ENCODE measurements around the gene MTR. TPM values are rescaled to one million over a fixed set of nuclear protein-coding genes. Genes with fewer than 3 reads are reported as not detected.

Gene MTR
- total RNA-seq, 1 donor from 2014 or later = 37.1 TPM

GRCh38 chr1:236760986-236761385 lies 34.1 kb upstream of the MTR start:
- DNase-seq (no peak), ATAC-seq (ENCODE audit: low read depth) (no peak)
- no peak overlapping the region for H3K4me3 Mint-ChIP-seq
- CTCF ChIA-PET = no interaction called here
- no peaks in the 10 kb centered on the region for H3K9me3 Mint-ChIP-seq
- no peak overlapping the region for H3K27ac Mint-ChIP-seq
- intact Hi-C loops (cut with micrococcal nuclease) = no loop called here
- POLR2A ChIA-PET = no interaction called here
- H3K27me3 Mint-ChIP-seq = peaks cover 7% of the 10 kb centered on the region
- no peak for TF ChIP-seq CTCF (IDR thresholded peaks at IDR 0.05)
- no peaks in the 10 kb centered on the region for H3K4me1 Mint-ChIP-seq
- H3K36me3 Mint-ChIP-seq (ENCODE audit: low read depth) = no peaks in the 10 kb centered on the region

GRCh38 chr1:236761397-236762132 lies 33.5 kb upstream of the MTR start:
- no peak for ATAC-seq (ENCODE audit: low read depth)
- intact Hi-C loops (cut with micrococcal nuclease) = no loop called here
- Mint-ChIP-seq H3K9me3 (no peaks in the 10 kb centered on the region), H3K27ac (no peak overlapping the region), H3K4me1 (no peaks in the 10 kb centered on the region), H3K4me3 (no peak overlapping the region), H3K27me3 (peaks cover 7% of the 10 kb centered on the region), H3K36me3 (ENCODE audit: low read depth) (no peaks in the 10 kb centered on the region)
- TF ChIP-seq CTCF (IDR thresholded peaks at IDR 0.05) = no peak
- no peak for DNase-seq
- CTCF ChIA-PET = no interaction called here
- POLR2A ChIA-PET = no interaction called here

- H3K4me3 Mint-ChIP-seq = no peak overlapping the region
- H3K27ac Mint-ChIP-seq = no peak overlapping the region
- intact Hi-C loops (cut with micrococcal nuclease) = no loop called here
- H3K36me3 Mint-ChIP-seq (ENCODE audit: low read depth) = no peaks in the 10 kb centered on the region
- no peaks in the 10 kb centered on the region for H3K9me3 Mint-ChIP-seq
- peaks cover 7% of the 10 kb centered on the region for H3K27me3 Mint-ChIP-seq
- CTCF ChIA-PET = no interaction called here
- ATAC-seq (ENCODE audit: low read depth) (no peak), DNase-seq (no peak)
- TF ChIP-seq CTCF (IDR thresholded peaks at IDR 0.05) = no peak
- H3K4me1 Mint-ChIP-seq = no peaks in the 10 kb centered on the region
- POLR2A ChIA-PET = no interaction called here
Observed at GRCh38 chr1:236762410-236762809, 32.7 kb upstream of the MTR start.

GRCh38 chr1:236765831-236766230 lies 29.3 kb upstream of the MTR start:
- Mint-ChIP-seq H3K4me1 (no peaks in the 10 kb centered on the region), H3K27ac (no peak overlapping the region), H3K27me3 (peaks cover 21% of the 10 kb centered on the region), H3K36me3 (ENCODE audit: low read depth) (no peaks in the 10 kb centered on the region), H3K9me3 (no peaks in the 10 kb centered on the region), H3K4me3 (no peak overlapping the region)
- TF ChIP-seq CTCF (IDR thresholded peaks at IDR 0.05) = no peak
- no peak for ATAC-seq (ENCODE audit: low read depth)
- ChIA-PET POLR2A (no interaction called here), CTCF (no interaction called here)
- DNase-seq = no peak
- intact Hi-C loops (cut with micrococcal nuclease) = no loop called here

- no peaks in the 10 kb centered on the region for H3K36me3 Mint-ChIP-seq (ENCODE audit: low read depth)
- H3K4me1 Mint-ChIP-seq = no peaks in the 10 kb centered on the region
- H3K27ac Mint-ChIP-seq = no peak overlapping the region
- no peak overlapping the region for H3K4me3 Mint-ChIP-seq
- CTCF ChIA-PET = no interaction called here
- H3K27me3 Mint-ChIP-seq = peaks cover 23% of the 10 kb centered on the region
- TF ChIP-seq CTCF (IDR thresholded peaks at IDR 0.05) = no peak
- DNase-seq (no peak), ATAC-seq (ENCODE audit: low read depth) (no peak)
- H3K9me3 Mint-ChIP-seq = no peaks in the 10 kb centered on the region
- intact Hi-C loops (cut with micrococcal nuclease) = no loop called here
- POLR2A ChIA-PET = no interaction called here
Observed at GRCh38 chr1:236766506-236766905, 28.6 kb upstream of the MTR start.
